ENCODE measurements around the gene DDX25. TPM values are rescaled to one million over a fixed set of nuclear protein-coding genes. Genes with fewer than 3 reads are reported as not detected.

The DDX25 gene
- total RNA-seq, 4 donors from 2014 or later = 0.17 to 0.42 TPM; not detected in 2

- TF ChIP-seq, protein P1, sequence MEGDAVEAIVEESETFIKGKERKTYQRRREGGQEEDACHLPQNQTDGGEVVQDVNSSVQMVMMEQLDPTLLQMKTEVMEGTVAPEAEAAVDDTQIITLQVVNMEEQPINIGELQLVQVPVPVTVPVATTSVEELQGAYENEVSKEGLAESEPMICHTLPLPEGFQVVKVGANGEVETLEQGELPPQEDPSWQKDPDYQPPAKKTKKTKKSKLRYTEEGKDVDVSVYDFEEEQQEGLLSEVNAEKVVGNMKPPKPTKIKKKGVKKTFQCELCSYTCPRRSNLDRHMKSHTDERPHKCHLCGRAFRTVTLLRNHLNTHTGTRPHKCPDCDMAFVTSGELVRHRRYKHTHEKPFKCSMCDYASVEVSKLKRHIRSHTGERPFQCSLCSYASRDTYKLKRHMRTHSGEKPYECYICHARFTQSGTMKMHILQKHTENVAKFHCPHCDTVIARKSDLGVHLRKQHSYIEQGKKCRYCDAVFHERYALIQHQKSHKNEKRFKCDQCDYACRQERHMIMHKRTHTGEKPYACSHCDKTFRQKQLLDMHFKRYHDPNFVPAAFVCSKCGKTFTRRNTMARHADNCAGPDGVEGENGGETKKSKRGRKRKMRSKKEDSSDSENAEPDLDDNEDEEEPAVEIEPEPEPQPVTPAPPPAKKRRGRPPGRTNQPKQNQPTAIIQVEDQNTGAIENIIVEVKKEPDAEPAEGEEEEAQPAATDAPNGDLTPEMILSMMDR (IDR thresholded peaks at IDR 0.05) = no peak
- no peak for TF ChIP-seq POLR2A (IDR thresholded peaks at IDR 0.05)
- 73 to 79% methylated on average over 18 to 21 of the region's 21 CpGs for WGBS, 2 donors
- no peak overlapping the region for H3K4me3 ChIP-seq (ENCODE audit: low read depth, poor library complexity, severe bottlenecking)
- peak in 1 of 2 donors; percentile 78 for DNase-seq (ENCODE audit: low spot score in 2 of 2)
- intact Hi-C loops (cut with DNase I; ENCODE audit: low total_unique reads) = no loop called here
These were observed 50.0 kb downstream of the DDX25 start for GRCh38 chr11:125954123-125954944.

- TF ChIP-seq POLR2A (IDR thresholded peaks at IDR 0.05) = no peak
- TF ChIP-seq, protein P1 (IDR thresholded peaks at IDR 0.05) = no peak
- H3K4me3 ChIP-seq (ENCODE audit: low read depth, poor library complexity, severe bottlenecking) = no peak overlapping the region
- peak in 1 of 2 donors; percentile 68 for DNase-seq (ENCODE audit: low spot score in 2 of 2)
- intact Hi-C loops (cut with DNase I; ENCODE audit: low total_unique reads) = no loop called here
- WGBS, 2 donors = 93 to 95% methylated on average over 15 of the region's 15 CpGs
These were observed 50.8 kb downstream of the DDX25 start for GRCh38 chr11:125954945-125955640.

DNA sequence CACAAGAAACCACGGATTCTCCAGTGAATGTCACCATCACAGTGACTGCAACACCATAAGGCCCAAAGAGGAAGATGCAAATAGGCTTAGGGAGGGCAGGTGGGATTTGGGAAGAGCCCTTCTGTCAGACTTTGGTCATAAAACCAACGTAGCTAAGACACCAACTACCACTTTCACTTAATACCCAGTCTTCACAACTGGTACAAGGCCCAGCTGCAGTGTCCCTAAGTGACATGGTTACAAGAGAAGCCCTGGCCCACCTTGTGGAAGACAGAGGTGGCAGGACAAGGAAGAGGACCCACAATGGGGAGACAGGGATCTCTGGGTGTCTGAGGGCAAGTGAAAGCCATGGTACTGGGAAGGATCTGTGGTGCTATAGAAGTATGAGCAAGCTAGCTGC is 51.5 kb downstream of the DDX25 start:
- H3K4me3 ChIP-seq (ENCODE audit: low read depth, poor library complexity, severe bottlenecking) = no peak overlapping the region
- DNase-seq (ENCODE audit: low spot score in 2 of 2) = peak in 1 of 2 donors; percentile 48
- 89 to 90% methylated on average over 2 of the region's 2 CpGs for WGBS, 2 donors
- TF ChIP-seq, protein P1 (IDR thresholded peaks at IDR 0.05) = no peak
- no peak for TF ChIP-seq POLR2A (IDR thresholded peaks at IDR 0.05)
- intact Hi-C loops (cut with DNase I; ENCODE audit: low total_unique reads) = no loop called here

GRCh38 chr11:125956391-125957134 is 52.3 kb downstream of the DDX25 start:
- DNase-seq (ENCODE audit: low spot score in 2 of 2) = peak; percentile 63 to 81

More at GRCh38 chr11:125956391-125957134, 52.3 kb downstream of the DDX25 start:
- WGBS, 2 donors = 37 to 44% methylated on average over 22 of the region's 22 CpGs
- TF ChIP-seq POLR2A (IDR thresholded peaks at IDR 0.05) = no peak
- TF ChIP-seq, protein P1 (IDR thresholded peaks at IDR 0.05) = no peak
- intact Hi-C loops (cut with DNase I; ENCODE audit: low total_unique reads) = no loop called here
- no peak overlapping the region for H3K4me3 ChIP-seq (ENCODE audit: low read depth, poor library complexity, severe bottlenecking)

Data from lower leg skin (tissue), 4 donors.